ENCODE results near the gene DAGLB. TPM values are rescaled to one million over a fixed set of nuclear protein-coding genes. Genes with fewer than 3 reads are reported as not detected.
"Not testable (repeated sequence)": the region's sequence is repeated elsewhere in the genome, so short reads cannot be mapped to it uniquely, and the experiment has no call there.

DAGLB gene
- total and polyA plus RNA-seq, 2 of the 4 experiments (the other 2 are of a cell fraction) = 23.4 to 33.5 TPM

GRCh38 chr7:6450591-6450990 is 2.8 kb upstream of the DAGLB start:
- H2BK15ac ChIP-seq (ENCODE audit: low read depth, low read length); DNase-seq; H2BK20ac ChIP-seq (ENCODE audit: low read depth, low read length); in situ Hi-C loops (cut with MboI; ENCODE audit: low sequenced_read_pairs); H3K23ac ChIP-seq (ENCODE audit: low read depth, low read length); H2AK5ac ChIP-seq (ENCODE audit: low read depth, low read length); BruUV-seq (replicated peaks); dilution Hi-C loops (cut with HindIII; ENCODE audit: low sequenced_read_pairs, unreplicated experiment); H2AFZ ChIP-seq (replicated peaks; ENCODE audit: low read length, poor library complexity); H4K8ac ChIP-seq (ENCODE audit: low read depth in 2 of 2, low read length in 2 of 2); H4K91ac ChIP-seq (ENCODE audit: insufficient read depth, low read depth, low read length); H3K4me2 ChIP-seq (ENCODE audit: low read depth, low read length); H3K4ac ChIP-seq (ENCODE audit: low read depth, low read length); H2BK5ac ChIP-seq (ENCODE audit: low read depth, low read length, poor library complexity, severe bottlenecking); H3K36me3 ChIP-seq (ENCODE audit: control insufficient read depth, insufficient read depth, low read length); H3K27me3 ChIP-seq (ENCODE audit: control insufficient read depth, insufficient read depth, low read length); POLR2A ChIA-PET (ENCODE audit: unreplicated experiment); H3K4me1 ChIP-seq (ENCODE audit: control insufficient read depth, insufficient read depth, low read length); ATAC-seq (ENCODE audit: low read depth); H3K4me3 ChIP-seq (ENCODE audit: insufficient read depth, low read depth, low read length); H2BK120ac ChIP-seq (ENCODE audit: low read depth, low read length); CTCF ChIA-PET; H3K56ac ChIP-seq (ENCODE audit: extremely low read depth, insufficient read depth, low read length); intact Hi-C loops (cut with micrococcal nuclease); H3K9ac ChIP-seq (ENCODE audit: low read depth, low read length); H3K27ac ChIP-seq (ENCODE audit: insufficient read depth, low read length); H2AK9ac ChIP-seq (replicated peaks; ENCODE audit: low read depth, low read length, poor library complexity); H3K9me3 ChIP-seq (ENCODE audit: control insufficient read depth, insufficient read depth, low read length); H3K18ac ChIP-seq (ENCODE audit: low read depth, low read length); H4K5ac ChIP-seq (ENCODE audit: low read depth, low read length); H3K14ac ChIP-seq (replicated peaks; ENCODE audit: low read depth, low read length): not testable (repeated sequence)
- WGBS, 2 experiments (ENCODE audit: extremely low coverage in 2 of 2, insufficient read length in 1 of 2) = no CpG with 5 or more reads among the region's 10 CpGs
- Histone ChIP-seq H3K9me1 (ENCODE audit: insufficient read depth, low read length) (peaks cover 21% of the 10 kb centered on the region), H4K20me1 (ENCODE audit: insufficient read depth, low read length) (peaks cover 13% of the 10 kb centered on the region), H3K79me1 (ENCODE audit: low read depth in 1 of 2, low read length in 2 of 2) (peaks cover 0 to 19% of the 10 kb centered on the region in 2 experiments; a peak in 2 of 4 replicates)

GRCh38 chr7:6449884-6450283 is 2.1 kb upstream of the DAGLB start:
- H3K36me3 ChIP-seq (ENCODE audit: control insufficient read depth, insufficient read depth, low read length); H2AK5ac ChIP-seq (ENCODE audit: low read depth, low read length); H3K4ac ChIP-seq (ENCODE audit: low read depth, low read length); H3K56ac ChIP-seq (ENCODE audit: extremely low read depth, insufficient read depth, low read length); H2BK20ac ChIP-seq (ENCODE audit: low read depth, low read length); H2AFZ ChIP-seq (replicated peaks; ENCODE audit: low read length, poor library complexity); H3K4me2 ChIP-seq (ENCODE audit: low read depth, low read length); BruUV-seq (replicated peaks); H3K9ac ChIP-seq (ENCODE audit: low read depth, low read length); H2BK120ac ChIP-seq (ENCODE audit: low read depth, low read length); H3K27me3 ChIP-seq (ENCODE audit: control insufficient read depth, insufficient read depth, low read length); H3K4me1 ChIP-seq (ENCODE audit: control insufficient read depth, insufficient read depth, low read length); DNase-seq; H3K18ac ChIP-seq (ENCODE audit: low read depth, low read length); CTCF ChIA-PET; dilution Hi-C loops (cut with HindIII; ENCODE audit: low sequenced_read_pairs, unreplicated experiment); POLR2A ChIA-PET (ENCODE audit: unreplicated experiment); H2AK9ac ChIP-seq (replicated peaks; ENCODE audit: low read depth, low read length, poor library complexity); H3K9me3 ChIP-seq (ENCODE audit: control insufficient read depth, insufficient read depth, low read length); H3K27ac ChIP-seq (ENCODE audit: insufficient read depth, low read length); H3K14ac ChIP-seq (replicated peaks; ENCODE audit: low read depth, low read length); H4K8ac ChIP-seq (ENCODE audit: low read depth in 2 of 2, low read length in 2 of 2); in situ Hi-C loops (cut with MboI; ENCODE audit: low sequenced_read_pairs); H4K91ac ChIP-seq (ENCODE audit: insufficient read depth, low read depth, low read length); H4K5ac ChIP-seq (ENCODE audit: low read depth, low read length); intact Hi-C loops (cut with micrococcal nuclease); H2BK15ac ChIP-seq (ENCODE audit: low read depth, low read length); H3K4me3 ChIP-seq (ENCODE audit: insufficient read depth, low read depth, low read length); H3K23ac ChIP-seq (ENCODE audit: low read depth, low read length); ATAC-seq (ENCODE audit: low read depth); H2BK5ac ChIP-seq (ENCODE audit: low read depth, low read length, poor library complexity, severe bottlenecking): not testable (repeated sequence)
- peaks cover 6 to 26% of the 10 kb centered on the region in 2 experiments; a peak in 3 of 4 replicates for H3K79me1 ChIP-seq (ENCODE audit: low read depth in 1 of 2, low read length in 2 of 2)
- peaks cover 25% of the 10 kb centered on the region for H3K9me1 ChIP-seq (ENCODE audit: insufficient read depth, low read length)
- WGBS, 2 experiments (ENCODE audit: extremely low coverage in 2 of 2, insufficient read length in 1 of 2) = no CpG with 5 or more reads among the region's 11 CpGs
- peaks cover 13% of the 10 kb centered on the region for H4K20me1 ChIP-seq (ENCODE audit: insufficient read depth, low read length)

All from IMR-90 (cell line).